GM23338 (cell line): Measurements from ENCODE around the gene KLHDC7A. TPM values are rescaled to one million over a fixed set of nuclear protein-coding genes. Genes with fewer than 3 reads are reported as not detected.

Experiments used
- ATAC-seq: fragments of 200-7000 bp; cut with Tn5 transposase; 3 replicates; pipeline ENCODE4 v1.9.1; 2020
- DNase-seq: peaks from one replicate; pipeline ENCODE4 v3.0.0-alpha.2; 2015; ENCODE audit warnings: low spot score
- H2AFZ ChIP-seq: fragments of 200-600 bp; sonication (generic); 2 replicates; pipeline ENCODE4 v1.8.0; 2016; ENCODE audit warnings: antibody characterized with exemption, mild to moderate bottlenecking, moderate library complexity
- H3F3A ChIP-seq: fragments of 200-600 bp; sonication (generic); replicated peaks from 2 replicates; pipeline ENCODE4 v1.8.0; 2017; ENCODE audit warnings: antibody characterized with exemption, mixed run types, low read depth
- H3K27ac ChIP-seq: fragments of 200-600 bp; sonication (generic); 2 replicates; pipeline ENCODE4 v1.6.1; 2016; ENCODE audit warnings: low read depth
- H3K27me3 ChIP-seq: fragments of 200-600 bp; sonication (generic); 2 replicates; pipeline ENCODE4 v1.8.0; 2016; ENCODE audit warnings: mild to moderate bottlenecking, mixed run types, moderate library complexity; ENCODE audit not compliant: insufficient read depth
- H3K36me3 ChIP-seq: fragments of 200-600 bp; sonication (generic); 2 replicates; pipeline ENCODE4 v1.8.0; 2016; ENCODE audit warnings: mild to moderate bottlenecking; ENCODE audit not compliant: insufficient read depth
- H3K4me1 ChIP-seq: fragments of 200-600 bp; sonication (generic); 2 replicates; pipeline ENCODE4 v1.8.0; 2016; ENCODE audit warnings: mild to moderate bottlenecking, moderate library complexity; ENCODE audit not compliant: insufficient read depth
- H3K4me2 ChIP-seq: fragments of 200-600 bp; sonication (generic); 2 replicates; pipeline ENCODE4 v1.7.1; 2017; ENCODE audit warnings: mixed run types
- H3K4me3 ChIP-seq: fragments of 200-600 bp; sonication (generic); 2 replicates; pipeline ENCODE4 v1.6.1; 2016; ENCODE audit warnings: mixed run types
- H3K79me2 ChIP-seq: fragments of 200-600 bp; sonication (generic); replicated peaks from 2 replicates; pipeline ENCODE4 v1.8.0; 2017; ENCODE audit warnings: mild to moderate bottlenecking; ENCODE audit not compliant: insufficient read depth
- H3K9me2 ChIP-seq: fragments of 200-600 bp; sonication (generic); 2 replicates; pipeline ENCODE4 v1.8.0; 2017; ENCODE audit not compliant: insufficient read depth
- H4K20me1 ChIP-seq: fragments of 200-600 bp; sonication (generic); replicated peaks from 2 replicates; pipeline ENCODE4 v1.8.0; 2017; ENCODE audit warnings: mild to moderate bottlenecking; ENCODE audit not compliant: insufficient read depth
- H3K27ac Mint-ChIP-seq: 2 replicates; pipeline ENCODE4 v1.8.0; 2020; ENCODE audit warnings: inconsistent platforms, mild to moderate bottlenecking, moderate library complexity, mixed read lengths
- H3K27me3 Mint-ChIP-seq: 3 replicates; pipeline ENCODE4 v1.8.0; 2022; ENCODE audit warnings: low read depth, mild to moderate bottlenecking, moderate library complexity, mixed read lengths, inconsistent platforms; ENCODE audit not compliant: insufficient read depth, poor library complexity
- H3K36me3 Mint-ChIP-seq: 3 replicates; pipeline ENCODE4 v1.8.0; 2021; ENCODE audit warnings: low read depth, mild to moderate bottlenecking, inconsistent platforms, moderate library complexity, mixed read lengths
- H3K4me1 Mint-ChIP-seq: 3 replicates; pipeline ENCODE4 v1.8.0; 2020; ENCODE audit warnings: mild to moderate bottlenecking, inconsistent platforms, mixed read lengths
- H3K4me3 Mint-ChIP-seq: 3 replicates; pipeline ENCODE4 v1.8.0; 2021; ENCODE audit warnings: moderate library complexity, mild to moderate bottlenecking, inconsistent platforms, mixed read lengths
- H3K9me3 Mint-ChIP-seq: 3 replicates; pipeline ENCODE4 v1.8.0; 2020; ENCODE audit warnings: moderate library complexity, mild to moderate bottlenecking, inconsistent platforms, mixed read lengths
- CREB1 ChIP-seq: fragments of 250-450 bp; sonication (Bioruptor Pico); IDR thresholded peaks from 2 replicates; pipeline ENCODE4 v1.5.0; 2020; ENCODE audit warnings: low read depth, mild to moderate bottlenecking, moderate library complexity
- EZH2 ChIP-seq: fragments of 200-600 bp; sonication (generic); IDR thresholded peaks from one replicate; pipeline ENCODE4 v1.8.0; 2017; ENCODE audit warnings: antibody characterized with exemption, mild to moderate bottlenecking, low read depth; ENCODE audit not compliant: unreplicated experiment
- EZH2phosphoT487 ChIP-seq: fragments of 200-600 bp; sonication (generic); IDR thresholded peaks from one replicate; pipeline ENCODE4 v1.8.1; 2018; ENCODE audit warnings: antibody characterized with exemption; ENCODE audit not compliant: unreplicated experiment
- JUNB ChIP-seq: IDR thresholded peaks from one replicate; pipeline ENCODE4 v1.6.1; 2016; ENCODE audit warnings: antibody characterized with exemption; ENCODE audit not compliant: unreplicated experiment
- NANOG ChIP-seq: IDR thresholded peaks from 2 replicates; pipeline ENCODE4 v1.6.1; 2016; ENCODE audit warnings: antibody characterized with exemption, borderline replicate concordance
- POLR2AphosphoS5 ChIP-seq: IDR thresholded peaks from 2 replicates; pipeline ENCODE4 v1.6.1; 2016; ENCODE audit warnings: antibody characterized with exemption, low read depth
- STAT1 ChIP-seq: IDR thresholded peaks from one replicate; pipeline ENCODE4 v1.6.1; 2016; ENCODE audit warnings: antibody characterized with exemption; ENCODE audit not compliant: unreplicated experiment
- ZNF114 ChIP-seq: fragments of 250-450 bp; sonication (Bioruptor Pico); IDR thresholded peaks from 2 replicates; pipeline ENCODE4 v1.5.0; 2020; ENCODE audit warnings: mild to moderate bottlenecking, moderate library complexity
- ZNF331 ChIP-seq: fragments of 250-450 bp; sonication (Bioruptor Pico); IDR thresholded peaks from 2 replicates; pipeline ENCODE4 v1.5.0; 2020; ENCODE audit warnings: low read depth, mild to moderate bottlenecking, moderate library complexity
- long read RNA-seq: library from polyadenylated mRNA; unstranded; transcript quantifications from one replicate; pipeline ENCODE4 v2.0.0, GENCODE V29; 2020; ENCODE audit not compliant: unreplicated experiment
- polyA plus RNA-seq: library from polyadenylated mRNA; unstranded; fragments of >200 nt; fragmentation: Nextera tagmentation; extraction: Ambion mirVana; gene quantifications from 2 replicates; pipeline ENCODE4 v1.2.1, GENCODE V29; 2016
- total RNA-seq: library from RNA; depleted of rRNA; stranded (reverse); fragments of >200 nt; shearing (Covaris generic); gene quantifications from 2 replicates; pipeline ENCODE4 v1.2.3, GENCODE V29; 2014; rRNA removed
- TF ChIP-seq, protein P1 (sequence below), 2 experiments: fragments of 200-600 bp in 1 of 2; sonication (generic) in 1 of 2; conservative IDR thresholded peaks; 2 replicates each; pipeline versions ENCODE4 v1.5.1 to v1.6.1; 2016 to 2017; ENCODE audit warnings: antibody characterized with exemption in 2 of 2, low read depth in 2 of 2, mild to moderate bottlenecking in 2 of 2, moderate library complexity in 1 of 2
- TF ChIP-seq, protein P2 (sequence below): fragments of 250-450 bp; sonication (Bioruptor Pico); IDR thresholded peaks from 2 replicates; pipeline ENCODE4 v1.5.0; 2020; ENCODE audit warnings: mild to moderate bottlenecking, moderate library complexity
- TF ChIP-seq, protein P3 (sequence below): IDR thresholded peaks from 2 replicates; pipeline ENCODE4 v1.6.1; 2016; ENCODE audit warnings: antibody characterized with exemption

KLHDC7A gene
- total RNA-seq (19.9 and 22.4 TPM in 2 replicates), polyA plus RNA-seq (4.2 and 4.5 TPM in 2 replicates)
- long read RNA-seq, full-length matches to known transcripts: 1 of 1 reads
- long read RNA-seq, partial matches to known transcripts: 0 of 1 reads
- long read RNA-seq, other reads (novel, unspliced or antisense): 0 of 1 reads

DNA sequence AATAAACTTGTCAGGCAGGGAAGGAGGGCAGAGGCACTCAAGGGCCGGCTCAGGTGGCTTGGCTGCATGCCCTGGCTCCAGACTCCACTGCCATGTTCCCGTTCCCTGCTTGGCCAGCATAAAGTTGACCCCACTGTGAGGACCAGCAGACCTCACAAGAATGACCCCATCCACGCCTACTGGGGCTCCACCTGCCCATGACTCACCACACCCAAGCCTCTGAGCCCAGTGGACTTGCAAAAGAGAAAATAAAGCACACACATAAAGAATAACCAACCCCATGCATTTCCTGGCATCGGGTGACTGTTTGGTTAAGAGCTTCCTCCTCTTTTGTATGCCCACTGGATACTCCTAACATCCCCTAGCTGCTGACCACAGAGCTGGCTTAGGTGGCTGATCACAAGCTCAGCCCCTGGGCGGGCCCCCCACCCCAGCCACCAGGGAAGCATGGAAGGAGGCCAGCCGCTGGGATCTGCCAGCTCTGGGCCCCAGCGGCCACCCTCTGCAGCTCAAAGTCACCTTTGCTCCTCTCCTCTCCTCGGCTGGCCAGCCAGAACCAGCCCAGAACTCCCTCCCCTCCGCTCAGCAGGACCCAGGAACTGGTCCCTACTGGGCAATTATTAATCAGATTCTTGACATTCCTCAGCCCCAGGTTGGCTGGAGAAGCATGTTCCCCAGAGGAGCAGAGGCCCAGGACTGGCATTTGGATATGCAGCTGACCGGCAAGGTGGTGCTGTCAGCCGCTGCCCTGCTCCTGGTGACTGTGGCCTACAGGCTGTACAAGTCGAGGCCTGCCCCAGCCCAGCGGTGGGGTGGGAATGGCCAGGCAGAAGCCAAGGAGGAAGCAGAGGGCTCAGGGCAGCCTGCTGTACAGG, at the start of gene KLHDC7A:
KLHDC7A (plus strand) TSS at position 616 of the 875 bp plus-strand sequence; CDS start at position 668, 52 bp downstream.
- Histone ChIP-seq H4K20me1 (no peaks in the 10 kb centered on the region), H3K27me3 (no peaks in the 10 kb centered on the region), H3K4me2 (peak within 1 kb of the TSS; percentile 73), H3K36me3 (no peaks in the 10 kb centered on the region), H3K9me2 (0 out of 2 replicates have a peak, but pooled peaks cover 6% of the 10 kb centered on the region), H3F3A (0 out of 2 replicates have a peak, but pooled peaks cover 4% of the 10 kb centered on the region), H3K27ac (peak within 1 kb of the TSS; percentile 96), H3K4me1 (peaks cover 22% of the 10 kb centered on the region), H3K79me2 (peaks cover 4% of the 10 kb centered on the region; the same call in 1 of the 2 replicates), H3K4me3 (peak within 1 kb of the TSS; percentile 34; the same call in 1 of the 2 replicates), H2AFZ (no peak within 1 kb of the TSS)
- ATAC-seq: peak; percentile 91
- peaks cover 42% of the 10 kb centered on the region for H3K4me1 Mint-ChIP-seq
- H3K27me3 Mint-ChIP-seq: peaks cover 10% of the 10 kb centered on the region
- H3K27ac Mint-ChIP-seq: peak within 1 kb of the TSS; percentile 94
- peaks cover 57% of the 10 kb centered on the region for H3K36me3 Mint-ChIP-seq
- DNase-seq: peak; percentile 94
- H3K9me3 Mint-ChIP-seq: peaks cover 43% of the 10 kb centered on the region
- peak within 1 kb of the TSS; percentile 21; the same call in 1 of the 3 replicates for H3K4me3 Mint-ChIP-seq
- TF ChIP-seq EZH2: no peak
- TF ChIP-seq NANOG: peak; percentile 69; the same call in 1 of the 2 replicates
- TF ChIP-seq, protein P1, sequence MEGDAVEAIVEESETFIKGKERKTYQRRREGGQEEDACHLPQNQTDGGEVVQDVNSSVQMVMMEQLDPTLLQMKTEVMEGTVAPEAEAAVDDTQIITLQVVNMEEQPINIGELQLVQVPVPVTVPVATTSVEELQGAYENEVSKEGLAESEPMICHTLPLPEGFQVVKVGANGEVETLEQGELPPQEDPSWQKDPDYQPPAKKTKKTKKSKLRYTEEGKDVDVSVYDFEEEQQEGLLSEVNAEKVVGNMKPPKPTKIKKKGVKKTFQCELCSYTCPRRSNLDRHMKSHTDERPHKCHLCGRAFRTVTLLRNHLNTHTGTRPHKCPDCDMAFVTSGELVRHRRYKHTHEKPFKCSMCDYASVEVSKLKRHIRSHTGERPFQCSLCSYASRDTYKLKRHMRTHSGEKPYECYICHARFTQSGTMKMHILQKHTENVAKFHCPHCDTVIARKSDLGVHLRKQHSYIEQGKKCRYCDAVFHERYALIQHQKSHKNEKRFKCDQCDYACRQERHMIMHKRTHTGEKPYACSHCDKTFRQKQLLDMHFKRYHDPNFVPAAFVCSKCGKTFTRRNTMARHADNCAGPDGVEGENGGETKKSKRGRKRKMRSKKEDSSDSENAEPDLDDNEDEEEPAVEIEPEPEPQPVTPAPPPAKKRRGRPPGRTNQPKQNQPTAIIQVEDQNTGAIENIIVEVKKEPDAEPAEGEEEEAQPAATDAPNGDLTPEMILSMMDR (conservative IDR thresholded peaks at IDR 0.05; ENCODE audit: low read depth in 2 of 2): 0 out of 4 replicates have a peak, but pooled peaks of 1 of the 2 experiments have one; percentile 0
- TF ChIP-seq CREB1 (CRISPR knock-in tag): 0 out of 2 replicates have a peak, but pooled peaks have one; percentile 13
- TF ChIP-seq ZNF114 (CRISPR knock-in tag): no peak
- TF ChIP-seq ZNF331 (CRISPR knock-in tag): no peak
- TF ChIP-seq, protein P2, sequence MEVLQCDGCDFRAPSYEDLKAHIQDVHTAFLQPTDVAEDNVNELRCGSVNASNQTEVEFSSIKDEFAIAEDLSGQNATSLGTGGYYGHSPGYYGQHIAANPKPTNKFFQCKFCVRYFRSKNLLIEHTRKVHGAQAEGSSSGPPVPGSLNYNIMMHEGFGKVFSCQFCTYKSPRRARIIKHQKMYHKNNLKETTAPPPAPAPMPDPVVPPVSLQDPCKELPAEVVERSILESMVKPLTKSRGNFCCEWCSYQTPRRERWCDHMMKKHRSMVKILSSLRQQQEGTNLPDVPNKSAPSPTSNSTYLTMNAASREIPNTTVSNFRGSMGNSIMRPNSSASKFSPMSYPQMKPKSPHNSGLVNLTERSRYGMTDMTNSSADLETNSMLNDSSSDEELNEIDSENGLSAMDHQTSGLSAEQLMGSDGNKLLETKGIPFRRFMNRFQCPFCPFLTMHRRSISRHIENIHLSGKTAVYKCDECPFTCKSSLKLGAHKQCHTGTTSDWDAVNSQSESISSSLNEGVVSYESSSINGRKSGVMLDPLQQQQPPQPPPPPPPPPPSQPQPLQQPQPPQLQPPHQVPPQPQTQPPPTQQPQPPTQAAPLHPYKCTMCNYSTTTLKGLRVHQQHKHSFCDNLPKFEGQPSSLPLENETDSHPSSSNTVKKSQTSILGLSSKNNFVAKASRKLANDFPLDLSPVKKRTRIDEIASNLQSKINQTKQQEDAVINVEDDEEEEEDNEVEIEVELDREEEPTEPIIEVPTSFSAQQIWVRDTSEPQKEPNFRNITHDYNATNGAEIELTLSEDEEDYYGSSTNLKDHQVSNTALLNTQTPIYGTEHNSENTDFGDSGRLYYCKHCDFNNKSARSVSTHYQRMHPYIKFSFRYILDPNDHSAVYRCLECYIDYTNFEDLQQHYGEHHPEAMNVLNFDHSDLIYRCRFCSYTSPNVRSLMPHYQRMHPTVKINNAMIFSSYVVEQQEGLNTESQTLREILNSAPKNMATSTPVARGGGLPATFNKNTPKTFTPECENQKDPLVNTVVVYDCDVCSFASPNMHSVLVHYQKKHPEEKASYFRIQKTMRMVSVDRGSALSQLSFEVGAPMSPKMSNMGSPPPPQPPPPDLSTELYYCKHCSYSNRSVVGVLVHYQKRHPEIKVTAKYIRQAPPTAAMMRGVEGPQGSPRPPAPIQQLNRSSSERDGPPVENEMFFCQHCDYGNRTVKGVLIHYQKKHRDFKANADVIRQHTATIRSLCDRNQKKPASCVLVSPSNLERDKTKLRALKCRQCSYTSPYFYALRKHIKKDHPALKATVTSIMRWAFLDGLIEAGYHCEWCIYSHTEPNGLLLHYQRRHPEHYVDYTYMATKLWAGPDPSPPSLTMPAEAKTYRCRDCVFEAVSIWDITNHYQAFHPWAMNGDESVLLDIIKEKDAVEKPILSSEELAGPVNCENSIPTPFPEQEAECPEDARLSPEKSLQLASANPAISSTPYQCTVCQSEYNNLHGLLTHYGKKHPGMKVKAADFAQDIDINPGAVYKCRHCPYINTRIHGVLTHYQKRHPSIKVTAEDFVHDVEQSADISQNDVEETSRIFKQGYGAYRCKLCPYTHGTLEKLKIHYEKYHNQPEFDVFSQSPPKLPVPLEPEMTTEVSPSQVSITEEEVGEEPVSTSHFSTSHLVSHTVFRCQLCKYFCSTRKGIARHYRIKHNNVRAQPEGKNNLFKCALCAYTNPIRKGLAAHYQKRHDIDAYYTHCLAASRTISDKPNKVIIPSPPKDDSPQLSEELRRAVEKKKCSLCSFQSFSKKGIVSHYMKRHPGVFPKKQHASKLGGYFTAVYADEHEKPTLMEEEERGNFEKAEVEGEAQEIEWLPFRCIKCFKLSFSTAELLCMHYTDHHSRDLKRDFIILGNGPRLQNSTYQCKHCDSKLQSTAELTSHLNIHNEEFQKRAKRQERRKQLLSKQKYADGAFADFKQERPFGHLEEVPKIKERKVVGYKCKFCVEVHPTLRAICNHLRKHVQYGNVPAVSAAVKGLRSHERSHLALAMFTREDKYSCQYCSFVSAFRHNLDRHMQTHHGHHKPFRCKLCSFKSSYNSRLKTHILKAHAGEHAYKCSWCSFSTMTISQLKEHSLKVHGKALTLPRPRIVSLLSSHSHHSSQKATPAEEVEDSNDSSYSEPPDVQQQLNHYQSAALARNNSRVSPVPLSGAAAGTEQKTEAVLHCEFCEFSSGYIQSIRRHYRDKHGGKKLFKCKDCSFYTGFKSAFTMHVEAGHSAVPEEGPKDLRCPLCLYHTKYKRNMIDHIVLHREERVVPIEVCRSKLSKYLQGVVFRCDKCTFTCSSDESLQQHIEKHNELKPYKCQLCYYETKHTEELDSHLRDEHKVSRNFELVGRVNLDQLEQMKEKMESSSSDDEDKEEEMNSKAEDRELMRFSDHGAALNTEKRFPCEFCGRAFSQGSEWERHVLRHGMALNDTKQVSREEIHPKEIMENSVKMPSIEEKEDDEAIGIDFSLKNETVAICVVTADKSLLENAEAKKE (CRISPR knock-in tag): peak; percentile 81
- TF ChIP-seq, protein P3, sequence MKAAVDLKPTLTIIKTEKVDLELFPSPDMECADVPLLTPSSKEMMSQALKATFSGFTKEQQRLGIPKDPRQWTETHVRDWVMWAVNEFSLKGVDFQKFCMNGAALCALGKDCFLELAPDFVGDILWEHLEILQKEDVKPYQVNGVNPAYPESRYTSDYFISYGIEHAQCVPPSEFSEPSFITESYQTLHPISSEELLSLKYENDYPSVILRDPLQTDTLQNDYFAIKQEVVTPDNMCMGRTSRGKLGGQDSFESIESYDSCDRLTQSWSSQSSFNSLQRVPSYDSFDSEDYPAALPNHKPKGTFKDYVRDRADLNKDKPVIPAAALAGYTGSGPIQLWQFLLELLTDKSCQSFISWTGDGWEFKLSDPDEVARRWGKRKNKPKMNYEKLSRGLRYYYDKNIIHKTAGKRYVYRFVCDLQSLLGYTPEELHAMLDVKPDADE: peak; percentile 47; the same call in 1 of the 2 replicates
- TF ChIP-seq STAT1: no peak
- no peak for TF ChIP-seq EZH2phosphoT487
- TF ChIP-seq POLR2AphosphoS5: peak; percentile 47
- no peak for TF ChIP-seq JUNB
